ENCODE measurements around the gene SDR42E2.

DNA sequence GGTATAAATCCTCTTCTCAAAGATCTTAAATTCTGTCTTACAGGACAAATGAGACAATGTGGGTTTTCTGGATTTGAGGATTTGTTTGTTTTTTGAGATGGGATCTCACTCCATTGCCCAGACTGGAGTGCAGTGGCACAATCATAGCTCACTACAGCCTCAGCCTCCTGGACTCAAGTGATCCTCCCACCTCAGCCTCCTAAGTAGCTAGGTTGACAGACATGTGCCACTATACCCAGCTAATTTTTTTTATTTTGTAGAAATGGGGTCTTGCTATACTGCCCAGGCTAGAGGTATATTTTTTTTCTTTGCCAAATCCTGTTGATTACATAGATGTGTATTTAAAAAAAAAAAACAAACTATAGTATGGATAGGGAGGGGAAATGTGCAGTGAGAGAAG is 31.8 kb upstream of the SDR42E2 start:
- TF ChIP-seq, protein P1, sequence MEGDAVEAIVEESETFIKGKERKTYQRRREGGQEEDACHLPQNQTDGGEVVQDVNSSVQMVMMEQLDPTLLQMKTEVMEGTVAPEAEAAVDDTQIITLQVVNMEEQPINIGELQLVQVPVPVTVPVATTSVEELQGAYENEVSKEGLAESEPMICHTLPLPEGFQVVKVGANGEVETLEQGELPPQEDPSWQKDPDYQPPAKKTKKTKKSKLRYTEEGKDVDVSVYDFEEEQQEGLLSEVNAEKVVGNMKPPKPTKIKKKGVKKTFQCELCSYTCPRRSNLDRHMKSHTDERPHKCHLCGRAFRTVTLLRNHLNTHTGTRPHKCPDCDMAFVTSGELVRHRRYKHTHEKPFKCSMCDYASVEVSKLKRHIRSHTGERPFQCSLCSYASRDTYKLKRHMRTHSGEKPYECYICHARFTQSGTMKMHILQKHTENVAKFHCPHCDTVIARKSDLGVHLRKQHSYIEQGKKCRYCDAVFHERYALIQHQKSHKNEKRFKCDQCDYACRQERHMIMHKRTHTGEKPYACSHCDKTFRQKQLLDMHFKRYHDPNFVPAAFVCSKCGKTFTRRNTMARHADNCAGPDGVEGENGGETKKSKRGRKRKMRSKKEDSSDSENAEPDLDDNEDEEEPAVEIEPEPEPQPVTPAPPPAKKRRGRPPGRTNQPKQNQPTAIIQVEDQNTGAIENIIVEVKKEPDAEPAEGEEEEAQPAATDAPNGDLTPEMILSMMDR (IDR thresholded peaks at IDR 0.05), result no peak
- TF ChIP-seq EZH2 (IDR thresholded peaks at IDR 0.05) (no peak), EZH2phosphoT487 (IDR thresholded peaks at IDR 0.05) (no peak)
